Coronary artery (tissue), 2 donors: ENCODE measurements around the gene KRTAP4-3.
"Not testable (repeated sequence)": the region's sequence is repeated elsewhere in the genome, so short reads cannot be mapped to it uniquely, and the experiment has no call there.

ENCODE experiments used
- DNase-seq: peaks from one replicate; pipeline ENCODE4 v3.0.0-alpha.2; 2017; ENCODE audit warnings: low spot score
- H3K27ac ChIP-seq, 2 donors: fragments of 200-600 bp; sonication (generic); one replicate each; pipeline ENCODE4 v1.5.1; 2016 to 2019
- H3K4me3 ChIP-seq: fragments of 200-600 bp; sonication (generic); 2 replicates; pipeline ENCODE4 v1.5.1; 2016; ENCODE audit warnings: mild to moderate bottlenecking, moderate library complexity
- TF ChIP-seq, protein P1 (sequence below): fragments of 200-600 bp; sonication (generic); IDR thresholded peaks from one replicate; pipeline ENCODE4 v1.5.1; 2019; ENCODE audit warnings: antibody characterized with exemption

KRTAP4-3 gene

GRCh38 chr17:41125064-41125463 is 43.0 kb downstream of the KRTAP4-3 start:
- Histone ChIP-seq H3K27ac (no peak overlapping the region), H3K4me3 (no peak overlapping the region)
- DNase-seq: no peak
- TF ChIP-seq, protein P1, sequence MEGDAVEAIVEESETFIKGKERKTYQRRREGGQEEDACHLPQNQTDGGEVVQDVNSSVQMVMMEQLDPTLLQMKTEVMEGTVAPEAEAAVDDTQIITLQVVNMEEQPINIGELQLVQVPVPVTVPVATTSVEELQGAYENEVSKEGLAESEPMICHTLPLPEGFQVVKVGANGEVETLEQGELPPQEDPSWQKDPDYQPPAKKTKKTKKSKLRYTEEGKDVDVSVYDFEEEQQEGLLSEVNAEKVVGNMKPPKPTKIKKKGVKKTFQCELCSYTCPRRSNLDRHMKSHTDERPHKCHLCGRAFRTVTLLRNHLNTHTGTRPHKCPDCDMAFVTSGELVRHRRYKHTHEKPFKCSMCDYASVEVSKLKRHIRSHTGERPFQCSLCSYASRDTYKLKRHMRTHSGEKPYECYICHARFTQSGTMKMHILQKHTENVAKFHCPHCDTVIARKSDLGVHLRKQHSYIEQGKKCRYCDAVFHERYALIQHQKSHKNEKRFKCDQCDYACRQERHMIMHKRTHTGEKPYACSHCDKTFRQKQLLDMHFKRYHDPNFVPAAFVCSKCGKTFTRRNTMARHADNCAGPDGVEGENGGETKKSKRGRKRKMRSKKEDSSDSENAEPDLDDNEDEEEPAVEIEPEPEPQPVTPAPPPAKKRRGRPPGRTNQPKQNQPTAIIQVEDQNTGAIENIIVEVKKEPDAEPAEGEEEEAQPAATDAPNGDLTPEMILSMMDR: no peak

- not testable (repeated sequence) for H3K27ac ChIP-seq, DNase-seq, H3K4me3 ChIP-seq
Measured at GRCh38 chr17:41123991-41124371, 44.0 kb downstream of the KRTAP4-3 start, which contains the start of gene KRTAP4-12. KRTAP4-12 (minus strand) TSS chr17:41124182; CDS start chr17:41124122, 60 bp downstream.

- DNase-seq, H3K4me3 ChIP-seq, H3K27ac ChIP-seq: not testable (repeated sequence)
Measured at GRCh38 chr17:41123292-41123990, 44.6 kb downstream of the KRTAP4-3 start.

DNA sequence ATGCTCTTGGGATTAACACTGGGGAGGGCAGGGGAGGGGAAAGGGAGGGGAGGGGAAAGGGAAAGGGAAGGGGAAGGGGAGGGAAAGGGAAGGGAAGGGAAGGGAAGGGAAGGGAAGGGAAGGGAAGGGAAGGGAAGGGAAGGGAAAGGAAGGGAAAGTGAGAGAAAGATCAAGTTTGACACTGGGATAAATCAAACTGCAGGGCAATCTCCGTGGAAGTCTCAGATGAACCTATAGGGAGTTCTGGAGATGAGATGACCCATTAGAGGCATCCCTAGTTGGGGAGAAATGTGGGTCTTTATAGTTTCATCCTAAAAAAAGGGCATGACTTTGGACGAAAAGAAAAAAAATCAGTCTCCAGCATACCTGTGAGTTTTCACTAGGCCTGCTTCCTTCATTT is 46.3 kb downstream of the KRTAP4-3 start:
- TF ChIP-seq, protein P1: no peak
- Histone ChIP-seq H3K4me3 (no peak overlapping the region), H3K27ac (no peak overlapping the region)
- no peak for DNase-seq

GRCh38 chr17:41119696-41120690 is 48.0 kb downstream of the KRTAP4-3 start:
- not testable (repeated sequence) for H3K27ac ChIP-seq, H3K4me3 ChIP-seq, DNase-seq

DNA sequence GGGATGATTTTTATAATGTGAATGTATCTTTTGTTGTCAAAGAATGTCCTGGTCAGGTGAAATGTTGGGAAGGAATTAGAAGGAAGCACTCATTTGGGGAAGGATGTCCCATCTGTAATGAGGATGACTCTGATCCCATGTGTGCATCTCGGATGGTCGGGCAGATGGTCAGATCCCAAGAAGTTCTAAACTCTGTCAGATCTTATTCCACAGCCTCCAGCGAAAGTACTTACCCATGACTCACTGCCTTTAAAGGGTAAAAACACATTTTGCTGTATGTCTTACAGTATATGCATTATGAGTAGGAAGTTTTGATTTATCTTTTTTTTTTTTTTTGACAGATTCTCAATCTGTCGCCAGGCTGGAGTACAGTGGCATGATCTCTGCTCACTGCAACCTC is 49.3 kb downstream of the KRTAP4-3 start:
- H3K27ac ChIP-seq: no peak overlapping the region
- TF ChIP-seq, protein P1: no peak
- DNase-seq: no peak
- H3K4me3 ChIP-seq: no peak overlapping the region

- DNase-seq, H3K4me3 ChIP-seq, H3K27ac ChIP-seq: not testable (repeated sequence)
Measured at GRCh38 chr17:41117846-41118386, 50.1 kb downstream of the KRTAP4-3 start, which contains the start of gene KRTAP4-11. KRTAP4-11 (minus strand) TSS chr17:41118373; CDS start chr17:41118315, 58 bp downstream.
